GM18861 (cell line): ENCODE data around the gene NR3C1.

ENCODE experiments used
- ATAC-seq: cut with Tn5 transposase; IDR thresholded peaks from one replicate; pipeline ENCODE4 v1.9.1; 2021; ENCODE audit not compliant: unreplicated experiment

The NR3C1 gene

DNA sequence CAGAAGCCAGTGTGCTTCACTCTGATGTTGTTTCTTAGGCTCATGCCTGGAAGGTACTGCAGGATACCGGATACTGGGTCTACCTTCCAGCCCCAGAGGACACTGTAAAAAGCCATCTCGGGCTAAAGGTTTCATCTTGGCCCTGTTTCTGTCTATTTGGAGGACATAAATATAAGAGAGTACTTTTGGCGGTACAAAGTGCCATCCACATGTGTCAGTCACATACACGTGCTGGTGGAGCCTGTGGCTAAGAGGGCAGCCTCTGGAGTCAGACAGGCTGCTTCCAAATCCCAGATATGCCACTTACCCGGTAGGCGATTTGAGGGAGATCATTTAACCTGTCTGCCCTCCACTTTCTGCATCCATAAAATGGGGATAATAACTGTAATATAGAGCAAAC, 160.4 kb downstream of the NR3C1 start:
- no peak for ATAC-seq

- ATAC-seq = no peak
These were observed 161.6 kb downstream of the NR3C1 start for GRCh38 chr5:143241892-143242291.

DNA sequence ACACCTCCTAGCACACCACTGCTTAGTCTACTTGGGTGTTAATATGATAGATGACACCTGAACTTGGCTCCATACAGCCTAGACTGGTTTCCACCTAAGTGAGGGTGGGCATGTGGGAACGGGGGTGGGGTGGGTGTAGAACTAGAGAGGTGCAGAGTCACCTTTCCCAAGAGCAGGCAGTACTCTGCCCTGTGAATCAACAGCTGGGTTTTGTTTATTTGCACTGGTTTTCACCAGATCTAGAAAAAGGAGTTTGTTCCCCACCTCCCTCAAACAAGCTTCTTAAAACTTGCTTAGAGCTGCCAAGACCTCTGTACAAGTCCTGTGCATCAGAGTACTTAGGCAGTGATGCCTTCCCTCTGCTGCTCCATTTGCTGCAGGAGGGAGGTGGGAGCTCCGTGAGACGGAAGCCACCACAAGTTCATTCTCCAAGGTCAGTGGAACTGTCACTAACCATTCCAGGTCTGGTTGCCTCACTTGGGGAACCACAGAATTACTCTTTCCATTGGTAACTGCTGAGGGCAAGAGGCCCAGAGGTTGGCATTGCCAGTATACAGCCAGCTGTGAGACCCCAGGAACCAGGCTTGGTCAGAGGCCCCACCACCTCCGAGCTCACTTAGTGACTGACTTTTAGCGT, 163.5 kb downstream of the NR3C1 start:
- no peak for ATAC-seq

DNA sequence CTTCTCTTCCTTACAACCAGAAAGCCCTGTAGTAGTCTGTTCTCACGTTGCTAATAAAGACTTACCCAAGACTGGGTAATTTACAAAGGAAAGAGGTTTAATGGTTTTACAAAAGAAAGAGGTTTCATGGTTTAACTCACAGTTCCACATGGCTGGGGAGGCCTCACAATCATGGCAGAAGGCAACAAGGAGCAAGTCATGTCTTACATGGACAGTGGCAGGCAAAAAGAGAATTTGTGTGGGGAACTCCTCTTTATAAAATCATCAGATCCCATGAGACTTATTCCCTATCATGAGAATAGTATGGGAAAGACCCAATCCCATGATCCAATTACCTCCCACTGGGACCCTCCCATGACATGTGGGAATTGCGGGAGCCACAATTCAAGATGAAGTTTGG, 164.9 kb downstream of the NR3C1 start:
- ATAC-seq = no peak

DNA sequence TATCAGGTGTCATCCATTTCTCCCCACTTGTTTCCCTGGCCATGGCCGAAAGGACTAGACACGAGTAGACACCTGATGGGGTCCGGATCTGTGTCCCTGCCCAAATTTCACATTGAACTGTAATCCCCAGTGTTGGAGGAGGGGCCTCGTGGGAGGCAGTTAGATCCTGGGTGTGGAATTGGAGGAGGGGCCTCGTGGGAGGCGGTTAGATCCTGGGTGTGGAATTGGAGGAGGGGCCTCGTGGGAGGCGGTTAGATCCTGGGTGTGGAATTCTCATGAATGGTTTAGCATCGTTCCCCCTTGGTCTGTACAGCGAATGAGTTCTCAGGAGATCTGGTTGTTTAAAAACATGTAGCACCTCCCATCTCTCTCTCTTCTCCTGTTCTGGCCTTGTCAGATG, 165.8 kb downstream of the NR3C1 start:
- ATAC-seq = no peak

DNA sequence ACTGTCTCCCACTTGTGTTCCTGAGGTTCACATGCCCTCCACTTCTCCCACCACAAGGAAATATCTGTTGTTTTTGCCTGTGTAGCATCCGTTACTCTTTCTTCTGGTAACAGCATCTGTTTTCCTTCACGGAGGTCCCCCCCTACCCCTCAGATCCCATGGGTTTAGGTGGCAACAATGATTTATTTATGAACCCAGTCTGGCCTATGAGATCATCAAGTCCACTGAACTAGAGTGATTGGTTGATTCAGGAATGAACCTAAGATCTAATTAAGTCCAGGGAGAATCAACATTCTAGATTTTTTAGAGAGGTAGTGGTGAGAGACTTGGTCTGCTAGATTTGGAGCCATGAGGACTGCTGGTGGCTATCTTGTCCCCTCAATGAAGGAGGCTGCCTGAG, 166.8 kb downstream of the NR3C1 start:
- no peak for ATAC-seq

DNA sequence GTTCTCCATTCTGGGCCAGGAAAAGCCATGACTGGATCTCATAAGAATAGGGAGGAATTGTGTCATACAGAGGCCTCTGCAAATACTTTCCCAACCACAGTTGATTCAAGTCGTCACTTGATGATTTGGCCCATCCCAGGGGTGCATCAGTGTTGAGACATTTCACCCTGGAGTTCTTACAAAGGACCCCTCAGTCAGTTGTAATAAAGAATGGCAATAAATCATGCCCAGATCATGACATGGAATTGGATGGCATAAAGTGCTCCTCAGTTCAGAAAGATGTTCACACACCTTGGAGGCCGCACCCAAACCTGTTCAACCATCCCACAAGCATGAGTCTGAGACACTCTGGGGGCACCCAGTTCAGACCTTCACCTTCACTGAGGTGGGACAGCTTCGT, 168.1 kb downstream of the NR3C1 start:
- ATAC-seq = no peak

DNA sequence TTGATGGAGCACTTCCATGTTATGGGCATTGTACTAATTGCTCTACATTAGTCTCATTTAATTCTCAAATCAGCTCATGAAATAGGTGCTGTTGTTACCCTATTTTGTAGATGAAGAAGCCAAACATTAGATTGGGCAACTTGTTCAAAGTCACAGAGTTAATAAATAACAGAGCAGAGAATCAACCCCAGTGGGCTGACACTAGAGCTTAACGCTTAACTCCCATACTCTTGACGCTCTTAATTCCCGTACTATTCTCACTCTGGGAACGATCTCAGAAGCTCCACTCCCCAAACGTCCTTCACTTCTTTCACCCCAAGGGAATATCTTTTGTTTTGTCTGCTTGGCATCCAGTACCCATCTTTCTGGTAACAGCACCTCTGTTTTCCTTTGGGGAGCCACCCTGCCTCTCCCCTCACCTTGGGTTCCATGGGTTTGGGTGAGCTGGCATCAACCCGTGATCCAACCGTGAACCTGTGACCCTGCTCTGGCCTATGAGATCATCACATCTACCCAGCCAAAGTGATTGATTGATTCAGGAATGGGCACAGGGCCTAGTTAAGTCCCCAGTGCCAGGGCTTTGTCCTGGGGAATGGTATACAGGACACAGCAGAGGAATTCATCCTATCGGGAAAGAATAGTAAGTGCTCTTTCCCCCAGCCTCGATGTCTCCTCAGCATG, 169.2 kb downstream of the NR3C1 start:
- no peak for ATAC-seq

DNA sequence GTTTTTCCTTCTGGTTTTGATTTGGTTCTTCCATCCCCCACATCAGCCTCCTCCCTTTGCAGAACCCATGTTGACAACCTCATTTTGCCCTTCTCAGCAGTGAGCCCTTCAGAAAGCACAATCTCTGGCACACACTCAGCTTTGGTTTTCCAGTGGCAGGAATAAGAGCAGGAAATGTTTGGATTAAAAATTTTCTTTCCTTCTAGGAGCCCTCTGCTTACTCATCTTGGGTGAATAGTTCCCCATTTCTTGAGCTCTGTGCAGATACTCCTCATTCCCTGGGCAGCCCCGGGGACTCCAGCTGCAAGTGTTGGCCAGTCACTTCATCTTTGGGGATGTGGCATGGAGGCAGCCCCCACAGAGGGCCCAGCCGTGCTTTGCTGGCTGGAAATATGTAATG, 170.5 kb downstream of the NR3C1 start:
- ATAC-seq = no peak

- ATAC-seq = peak; percentile 44
These were observed 171.3 kb downstream of the NR3C1 start for GRCh38 chr5:143231973-143232812.

DNA sequence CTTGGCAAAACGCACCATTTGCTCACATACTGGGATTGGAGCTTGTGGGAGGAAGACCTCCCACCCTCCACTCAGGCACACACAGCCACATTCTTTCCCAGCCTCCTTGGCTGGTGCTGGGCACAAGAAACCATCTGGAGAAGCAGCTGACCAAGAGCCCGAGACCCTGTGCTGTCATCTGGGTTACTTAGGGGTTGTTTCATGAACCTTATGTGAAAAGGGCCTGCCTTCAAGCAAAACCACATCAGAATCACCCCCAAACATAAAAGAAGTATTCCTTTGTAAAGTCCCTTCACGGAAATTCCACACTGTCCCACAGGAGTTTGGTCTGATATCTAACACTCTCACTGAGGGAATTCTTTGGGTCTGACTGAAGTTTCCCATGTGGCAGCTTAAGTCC, 172.1 kb downstream of the NR3C1 start:
- no peak for ATAC-seq

DNA sequence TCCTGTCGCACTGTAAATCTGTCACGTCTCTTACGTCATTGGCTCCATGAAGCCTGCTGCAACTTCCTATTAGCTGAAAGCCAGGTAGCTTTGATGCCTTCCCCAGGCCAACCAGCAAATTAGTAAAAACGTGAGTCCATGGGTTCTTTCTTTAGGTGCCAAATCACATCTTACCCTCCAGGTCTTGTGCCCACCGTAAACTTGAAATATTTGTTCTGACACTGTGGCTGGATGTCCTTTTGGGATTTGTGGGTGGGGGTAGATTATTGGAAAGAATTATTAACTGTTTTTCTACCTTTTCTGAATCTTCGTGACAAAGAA, 172.8 kb downstream of the NR3C1 start:
- no peak for ATAC-seq

DNA sequence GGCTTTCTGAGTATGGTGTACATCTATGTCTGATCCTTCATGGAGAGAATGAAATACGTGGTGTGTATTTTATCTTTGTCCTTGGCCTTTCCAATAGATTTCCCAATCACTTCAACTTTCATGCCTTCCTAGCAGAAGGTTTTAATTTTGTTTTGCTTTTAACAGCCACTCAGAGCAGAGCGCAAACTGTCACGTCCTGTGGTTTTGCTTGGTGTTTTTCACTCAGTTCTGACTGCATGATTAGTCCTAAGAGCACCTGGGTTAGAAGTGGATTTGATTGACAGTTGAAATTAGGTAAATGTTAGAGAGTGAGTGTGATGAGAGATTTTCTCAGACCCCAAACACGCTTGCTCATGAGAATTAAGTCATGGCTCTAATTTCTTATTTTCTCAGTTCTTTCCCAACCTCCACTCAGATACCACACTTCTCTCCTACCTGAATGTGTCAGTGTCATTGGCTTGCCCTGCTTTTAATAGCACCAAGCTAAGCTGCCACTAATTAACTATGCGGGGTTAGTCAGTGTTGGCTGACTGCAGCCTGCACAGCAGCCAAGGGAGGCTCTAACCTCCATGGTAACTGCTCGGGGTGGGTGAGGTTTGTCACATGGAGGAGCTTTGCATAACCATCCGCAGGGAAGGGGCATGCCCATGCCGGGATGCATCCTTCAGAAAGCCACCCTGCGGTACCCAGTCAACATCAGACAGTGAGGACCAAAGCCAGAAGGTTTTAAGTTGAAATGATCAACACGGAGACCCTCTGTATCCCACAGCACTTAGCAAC, 173.4 kb downstream of the NR3C1 start:
- peak; percentile 80 for ATAC-seq

- ATAC-seq = peak; percentile 26
These were observed 174.0 kb downstream of the NR3C1 start for GRCh38 chr5:143229426-143229895.

DNA sequence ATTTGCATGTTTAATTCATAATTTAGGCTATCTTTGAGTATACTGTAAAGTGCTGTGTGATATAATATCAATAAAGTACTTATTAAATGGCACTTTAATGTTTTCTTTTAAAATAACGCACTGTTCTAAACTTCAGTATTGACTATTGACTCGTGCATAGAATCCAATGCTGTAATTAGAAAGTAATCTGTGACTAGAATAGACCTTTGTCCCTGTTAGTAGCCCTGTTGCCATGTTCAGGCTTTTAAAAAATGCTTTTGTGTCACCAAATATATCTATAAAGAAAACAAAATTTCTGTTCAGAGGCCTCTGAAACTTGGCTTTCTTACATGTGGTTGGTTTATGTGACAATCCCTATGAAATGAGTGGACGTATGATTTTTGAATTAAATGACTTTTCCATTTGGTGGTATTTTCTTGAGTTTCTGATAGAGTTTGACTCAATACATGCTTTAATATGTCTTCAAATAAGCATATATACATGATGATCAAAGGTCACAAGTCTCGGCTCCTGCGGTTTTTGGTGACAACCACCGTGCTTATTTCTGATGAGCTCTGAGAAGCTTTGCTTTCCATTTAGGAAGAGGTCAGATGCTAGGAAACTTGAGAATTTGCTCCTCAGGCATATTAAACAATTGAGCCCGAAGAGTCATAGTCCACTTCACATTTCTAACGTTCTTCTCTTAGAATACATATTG, 174.7 kb downstream of the NR3C1 start:
- no peak for ATAC-seq
